HG03521 (cell line): ENCODE measurements around the gene AEBP1.

Source experiments
- ATAC-seq: cut with Tn5 transposase; IDR thresholded peaks from one replicate; pipeline ENCODE4 v1.9.1; 2021; ENCODE audit warnings: mild to moderate bottlenecking, moderate library complexity; ENCODE audit not compliant: unreplicated experiment

AEBP1 gene

GRCh38 chr7:44066494-44067063, 37.6 kb upstream of the AEBP1 start:
- ATAC-seq = no peak

GRCh38 chr7:44067064-44067951, 36.8 kb upstream of the AEBP1 start:
- no peak for ATAC-seq

GRCh38 chr7:44068054-44068453, 36.1 kb upstream of the AEBP1 start:
- no peak for ATAC-seq

- ATAC-seq = no peak
These were observed 32.3 kb upstream of the AEBP1 start for GRCh38 chr7:44071726-44072363.

- no peak for ATAC-seq
These were observed 31.5 kb upstream of the AEBP1 start for GRCh38 chr7:44072364-44073231.

- ATAC-seq = no peak
These were observed 30.3 kb upstream of the AEBP1 start for GRCh38 chr7:44073664-44074348.

GRCh38 chr7:44074349-44074695, 29.8 kb upstream of the AEBP1 start:
- ATAC-seq = no peak

GRCh38 chr7:44075296-44076075, 28.7 kb upstream of the AEBP1 start:
- no peak for ATAC-seq

GRCh38 chr7:44076101-44076895, 27.8 kb upstream of the AEBP1 start:
- no peak for ATAC-seq

GRCh38 chr7:44077061-44077460, 27.1 kb upstream of the AEBP1 start:
- no peak for ATAC-seq

GRCh38 chr7:44077681-44078091, 26.5 kb upstream of the AEBP1 start:
- no peak for ATAC-seq

- no peak for ATAC-seq
These were observed 25.6 kb upstream of the AEBP1 start for GRCh38 chr7:44078521-44078920.

- no peak for ATAC-seq
These were observed 24.7 kb upstream of the AEBP1 start for GRCh38 chr7:44079331-44080021.

- no peak for ATAC-seq
These were observed 24.0 kb upstream of the AEBP1 start for GRCh38 chr7:44080118-44080517.

- no peak for ATAC-seq
These were observed 23.4 kb upstream of the AEBP1 start for GRCh38 chr7:44080686-44081265.

GRCh38 chr7:44081266-44081748, 22.8 kb upstream of the AEBP1 start:
- no peak for ATAC-seq

GRCh38 chr7:44082541-44083207, 21.5 kb upstream of the AEBP1 start:
- ATAC-seq = peak; percentile 92
